GM21515 (cell line): ENCODE measurements around the gene HSF2.

Source experiments
- ATAC-seq: cut with Tn5 transposase; IDR thresholded peaks from one replicate; pipeline ENCODE4 v1.9.1; 2021; ENCODE audit not compliant: unreplicated experiment

The HSF2 gene

GRCh38 chr6:122399348-122400120, at the start of gene HSF2:
Gene HSF2, plus strand, starts transcription at chr6:122399652. Its CDS starts 86 bp downstream, at chr6:122399738.
- peak; percentile 99 for ATAC-seq

- no peak for ATAC-seq
Measured at GRCh38 chr6:122352981-122353664, 46.3 kb upstream of the HSF2 start.

GRCh38 chr6:122360809-122361208, 38.6 kb upstream of the HSF2 start:
- no peak for ATAC-seq

GRCh38 chr6:122361314-122361979, 38.0 kb upstream of the HSF2 start:
- ATAC-seq = no peak

GRCh38 chr6:122363769-122364483, 35.5 kb upstream of the HSF2 start:
- no peak for ATAC-seq

GRCh38 chr6:122365775-122366403, 33.6 kb upstream of the HSF2 start:
- no peak for ATAC-seq

GRCh38 chr6:122367171-122367570, 32.3 kb upstream of the HSF2 start:
- ATAC-seq = no peak

- ATAC-seq = no peak
Measured at GRCh38 chr6:122369536-122369935, 29.9 kb upstream of the HSF2 start.

GRCh38 chr6:122372647-122373046, 26.8 kb upstream of the HSF2 start:
- ATAC-seq = no peak

GRCh38 chr6:122374307-122374706, 25.1 kb upstream of the HSF2 start:
- ATAC-seq = no peak

GRCh38 chr6:122376246-122376645, 23.2 kb upstream of the HSF2 start:
- ATAC-seq = no peak

- peak; percentile 87 for ATAC-seq
Measured at GRCh38 chr6:122381494-122382265, 17.8 kb upstream of the HSF2 start.

- no peak for ATAC-seq
Measured at GRCh38 chr6:122385857-122386612, 13.4 kb upstream of the HSF2 start.

GRCh38 chr6:122388945-122389344, 10.5 kb upstream of the HSF2 start:
- ATAC-seq = no peak

- no peak for ATAC-seq
Measured at GRCh38 chr6:122389704-122390372, 9.6 kb upstream of the HSF2 start.

- no peak for ATAC-seq
Measured at GRCh38 chr6:122392564-122393350, 6.7 kb upstream of the HSF2 start.

- ATAC-seq = no peak
Measured at GRCh38 chr6:122393351-122393896, 6.0 kb upstream of the HSF2 start.

- no peak for ATAC-seq
Measured at GRCh38 chr6:122394016-122394415, 5.4 kb upstream of the HSF2 start.
